ENCODE data around the gene MACROH2A1.
"Not testable (repeated sequence)": the region's sequence is repeated elsewhere in the genome, so short reads cannot be mapped to it uniquely, and the experiment has no call there.

MACROH2A1 gene

GRCh38 chr5:135371622-135372232, 27.3 kb downstream of the MACROH2A1 start:
- DNase-seq (ENCODE audit: insufficient read length, low spot score) (no peak), FAIRE-seq (no peak)
- no peak for TF ChIP-seq POLR2A (IDR thresholded peaks at IDR 0.05; ENCODE audit: low read depth, low read length)

DNA sequence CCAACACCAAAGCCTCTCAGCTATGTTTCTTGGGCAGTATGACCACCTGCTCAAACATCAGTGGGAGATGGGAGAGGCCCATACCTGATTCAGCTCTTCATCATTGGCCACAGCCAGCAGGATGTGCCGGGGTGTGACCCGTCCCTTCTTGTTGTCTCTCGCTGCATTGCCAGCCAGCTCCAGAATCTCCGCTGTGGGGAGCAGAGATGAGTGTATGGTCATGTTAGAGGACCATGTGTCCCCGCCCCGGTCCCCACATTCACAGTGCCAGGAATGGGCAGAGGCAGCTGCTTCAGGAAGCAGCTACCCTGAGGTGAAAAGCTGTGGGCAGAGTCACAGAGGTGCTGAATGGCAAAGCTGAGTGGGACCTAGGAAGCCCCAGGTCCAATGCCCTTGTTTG, 29.1 kb downstream of the MACROH2A1 start:
- no peak for FAIRE-seq
- TF ChIP-seq POLR2A (IDR thresholded peaks at IDR 0.05; ENCODE audit: low read depth, low read length): no peak
- no peak for DNase-seq (ENCODE audit: insufficient read length, low spot score)

GRCh38 chr5:135367554-135367953, 31.5 kb downstream of the MACROH2A1 start:
- TF ChIP-seq POLR2A (IDR thresholded peaks at IDR 0.05; ENCODE audit: low read depth, low read length): no peak
- FAIRE-seq (no peak), DNase-seq (ENCODE audit: insufficient read length, low spot score) (no peak)

DNA sequence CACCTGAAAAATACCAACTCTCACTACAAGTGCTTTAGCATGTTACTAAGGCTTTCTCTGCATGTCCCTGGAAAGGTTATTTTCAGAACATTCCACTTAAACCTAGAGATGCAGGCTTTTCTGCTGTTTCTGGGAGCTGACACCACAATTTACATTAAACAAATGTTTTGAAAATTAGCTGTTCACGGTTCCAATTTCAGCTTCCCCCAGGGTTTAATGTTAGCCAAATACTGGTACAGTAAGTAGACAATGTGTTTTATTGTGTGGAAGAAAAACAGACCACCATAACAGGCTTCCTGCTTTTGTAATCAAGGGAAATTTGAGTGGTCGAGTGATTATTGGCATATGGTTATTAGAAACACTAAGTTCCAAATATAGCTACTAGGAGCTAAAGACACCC, 32.0 kb downstream of the MACROH2A1 start:
- FAIRE-seq (no peak), DNase-seq (ENCODE audit: insufficient read length, low spot score) (no peak)
- TF ChIP-seq POLR2A (IDR thresholded peaks at IDR 0.05; ENCODE audit: low read depth, low read length): no peak

DNA sequence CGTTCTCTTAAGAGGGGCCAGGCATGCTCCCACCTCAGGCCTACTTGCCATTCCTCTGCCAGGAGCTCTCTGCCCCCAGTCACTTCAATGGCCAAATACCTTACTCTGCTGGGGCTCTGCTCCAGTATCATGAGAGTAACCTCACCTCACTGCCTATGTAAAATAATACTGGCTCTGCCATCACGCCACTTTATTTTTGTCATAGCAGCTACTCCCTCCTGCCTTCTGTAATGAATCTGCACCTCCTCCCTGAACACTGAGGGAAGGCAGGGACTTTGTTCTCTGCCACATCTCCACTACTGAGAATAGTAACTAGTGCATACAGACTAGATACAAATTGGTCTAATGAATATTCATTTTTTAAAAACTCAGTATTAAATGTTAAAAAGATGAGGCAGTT, 33.8 kb downstream of the MACROH2A1 start:
- no peak for FAIRE-seq
- DNase-seq (ENCODE audit: insufficient read length, low spot score): no peak
- no peak for TF ChIP-seq POLR2A (IDR thresholded peaks at IDR 0.05; ENCODE audit: low read depth, low read length)

GRCh38 chr5:135364421-135365262, 34.4 kb downstream of the MACROH2A1 start:
- FAIRE-seq: no peak
- no peak for DNase-seq (ENCODE audit: insufficient read length, low spot score)
- no peak for TF ChIP-seq POLR2A (IDR thresholded peaks at IDR 0.05; ENCODE audit: low read depth, low read length)

GRCh38 chr5:135363342-135363741, 35.7 kb downstream of the MACROH2A1 start:
- FAIRE-seq; DNase-seq (ENCODE audit: insufficient read length, low spot score): not testable (repeated sequence)

DNA sequence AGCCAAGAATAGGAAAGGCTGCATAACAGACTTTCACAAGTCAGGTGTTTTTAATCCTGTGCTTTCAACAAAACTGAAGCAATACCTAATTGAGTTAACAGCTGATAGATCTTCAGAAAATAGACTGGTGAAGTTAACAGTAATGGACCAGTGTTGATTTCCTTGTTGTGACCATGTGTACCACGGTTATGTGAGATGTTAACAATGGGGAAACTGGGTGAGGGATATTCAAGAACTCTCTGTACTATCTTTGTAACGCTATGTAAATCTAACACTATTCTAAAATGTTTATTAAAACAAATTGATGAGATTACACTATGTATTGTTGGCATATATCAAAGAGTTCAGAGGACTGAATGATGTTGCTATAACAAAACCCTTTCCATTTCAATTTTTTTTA, 36.9 kb downstream of the MACROH2A1 start:
- DNase-seq (ENCODE audit: insufficient read length, low spot score) (no peak), FAIRE-seq (no peak)
- no peak for TF ChIP-seq POLR2A (IDR thresholded peaks at IDR 0.05; ENCODE audit: low read depth, low read length)

DNA sequence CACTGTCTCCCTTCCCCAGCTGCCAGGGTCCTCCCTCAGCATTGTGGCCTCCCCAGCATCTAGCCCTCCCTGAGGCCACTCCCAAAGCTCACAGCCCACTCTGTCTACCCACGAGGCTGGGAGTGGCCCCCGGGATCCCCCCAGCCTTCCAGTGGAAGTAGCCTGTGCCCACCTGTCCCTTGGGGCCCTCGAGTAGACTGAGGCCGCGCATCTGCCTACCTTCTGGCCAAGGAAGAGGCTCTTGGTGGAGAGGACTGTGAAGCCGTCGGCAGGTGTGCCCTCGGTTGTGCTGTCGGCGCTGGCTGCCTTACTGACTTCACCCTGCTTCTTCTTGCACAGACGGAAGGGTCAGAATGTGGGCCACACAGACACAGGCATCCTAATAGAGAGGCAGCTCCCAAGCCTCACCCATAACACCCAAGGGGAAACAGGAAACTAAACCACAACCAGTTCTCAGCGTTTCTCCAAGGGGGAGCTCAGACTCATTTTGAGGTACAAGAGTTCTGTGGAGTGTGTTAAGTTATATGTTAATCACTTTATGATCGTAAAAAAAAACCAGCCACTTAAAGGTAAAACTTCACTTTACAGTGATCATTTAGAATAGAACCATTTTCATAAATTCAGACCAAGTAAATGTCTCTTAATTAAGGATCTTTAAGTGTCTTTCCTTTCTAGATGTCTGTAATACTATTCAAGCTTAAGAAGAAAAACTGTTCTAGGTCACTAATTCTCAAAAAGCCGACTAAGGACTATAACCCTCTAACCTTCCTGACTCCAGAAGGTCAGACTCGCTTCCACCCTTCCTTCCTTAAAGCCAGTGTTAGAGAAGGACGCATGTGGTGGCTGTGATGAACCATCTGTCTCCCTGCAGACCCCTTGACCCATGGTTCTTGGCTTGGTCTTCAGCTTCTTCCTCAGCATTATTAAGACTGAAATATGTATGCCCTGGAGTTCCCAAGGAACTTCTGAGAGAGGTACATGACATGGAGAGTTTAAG, 38.5 kb downstream of the MACROH2A1 start:
- FAIRE-seq: no peak
- no peak for TF ChIP-seq POLR2A (IDR thresholded peaks at IDR 0.05; ENCODE audit: low read depth, low read length)
- no peak for DNase-seq (ENCODE audit: insufficient read length, low spot score)

- FAIRE-seq (no peak), DNase-seq (ENCODE audit: insufficient read length, low spot score) (no peak)
- TF ChIP-seq POLR2A (IDR thresholded peaks at IDR 0.05; ENCODE audit: low read depth, low read length): no peak
Observed at GRCh38 chr5:135359374-135360165, 39.5 kb downstream of the MACROH2A1 start.

DNA sequence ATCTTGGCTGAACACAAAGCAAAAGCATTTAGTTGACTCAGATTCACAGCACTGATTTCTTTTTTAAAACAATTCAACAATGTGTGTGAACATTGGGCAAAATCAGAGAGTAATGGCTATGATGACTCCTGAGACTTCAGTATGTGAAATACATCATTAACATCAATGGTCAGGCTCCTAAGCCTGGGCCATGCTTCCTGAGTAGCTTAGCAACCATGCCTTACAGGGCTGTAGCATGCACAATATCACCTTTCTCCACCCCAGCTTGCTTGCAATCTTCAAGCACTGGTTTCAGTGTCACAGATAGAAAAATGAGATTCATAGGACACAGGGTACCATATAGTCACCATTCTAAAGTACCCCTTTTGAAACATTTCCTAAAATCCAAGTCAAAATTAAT, 41.3 kb downstream of the MACROH2A1 start:
- no peak for TF ChIP-seq POLR2A (IDR thresholded peaks at IDR 0.05; ENCODE audit: low read depth, low read length)
- DNase-seq (ENCODE audit: insufficient read length, low spot score): no peak
- FAIRE-seq: no peak

- no peak for FAIRE-seq
- no peak for TF ChIP-seq POLR2A (IDR thresholded peaks at IDR 0.05; ENCODE audit: low read depth, low read length)
- DNase-seq (ENCODE audit: insufficient read length, low spot score): no peak
Observed at GRCh38 chr5:135356522-135357318, 42.3 kb downstream of the MACROH2A1 start.

DNA sequence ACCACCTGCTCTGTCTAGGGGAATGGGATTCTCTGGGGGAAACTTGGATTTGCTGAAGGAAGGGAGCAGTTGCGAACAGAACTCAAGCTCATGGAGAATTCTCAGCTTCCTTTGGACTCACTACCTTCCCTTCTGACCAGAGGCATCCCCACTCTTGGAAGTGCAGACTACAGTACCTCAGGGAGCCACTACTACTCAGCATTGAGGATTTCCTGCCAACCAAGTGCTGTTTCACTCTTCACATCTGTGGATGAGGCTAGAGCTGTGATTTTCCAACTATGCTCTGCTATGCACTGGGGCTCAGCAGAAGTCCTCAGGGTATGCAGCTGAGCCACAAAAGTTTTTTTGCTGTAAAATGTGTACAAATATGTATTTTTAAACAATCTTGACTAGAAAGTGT, 43.9 kb downstream of the MACROH2A1 start:
- DNase-seq (ENCODE audit: insufficient read length, low spot score) (no peak), FAIRE-seq (no peak)
- no peak for TF ChIP-seq POLR2A (IDR thresholded peaks at IDR 0.05; ENCODE audit: low read depth, low read length)

Data from H54 (cell line).